ENCODE results near the gene DLK2.
"Not testable (repeated sequence)": the region's sequence is repeated elsewhere in the genome, so short reads cannot be mapped to it uniquely, and the experiment has no call there.

DLK2 gene

DNA sequence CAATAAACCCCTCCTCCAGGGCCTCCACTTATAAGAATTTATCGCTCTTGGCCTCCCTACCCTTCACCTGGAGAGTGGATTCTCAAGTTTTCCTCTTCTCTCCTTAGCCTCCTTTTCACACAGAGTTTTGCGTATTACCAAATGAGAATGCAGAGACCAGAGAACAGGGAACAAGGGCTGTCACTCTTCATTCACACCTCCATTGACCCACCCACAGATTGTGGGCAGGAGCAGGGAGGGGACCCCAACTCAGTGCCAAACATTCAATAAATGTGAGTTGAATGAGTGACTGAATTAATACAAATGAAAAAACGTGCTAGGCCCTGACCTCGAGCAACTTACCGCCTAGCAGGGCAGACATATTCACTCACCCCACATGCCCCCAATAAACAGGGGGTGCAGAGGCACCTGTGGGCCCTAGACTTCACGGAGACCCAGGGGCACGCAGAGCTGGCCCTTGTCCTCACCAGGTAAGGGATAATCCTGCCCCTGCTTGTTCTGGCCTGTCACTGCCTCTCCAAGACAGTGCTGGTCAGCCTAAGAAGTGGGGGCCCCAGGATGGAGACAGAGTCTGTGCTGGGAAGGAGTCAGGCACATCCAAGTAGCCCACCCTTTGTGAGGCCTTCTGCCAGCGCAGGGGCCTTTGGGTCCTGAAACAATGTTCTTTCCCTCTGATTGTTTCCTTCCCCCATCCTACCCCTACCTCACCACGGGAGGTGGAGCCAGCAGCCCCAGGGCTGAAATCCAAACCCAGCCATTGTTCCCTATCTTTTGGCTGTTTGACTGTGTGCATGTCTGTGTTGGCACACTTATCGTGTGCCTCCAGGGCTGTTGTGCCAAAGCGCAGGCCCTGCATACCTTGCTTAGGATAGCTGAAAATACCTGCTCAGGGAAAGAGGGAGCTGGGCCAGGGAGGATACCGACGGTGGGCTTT is 13.7 kb upstream of the DLK2 start:
- Histone ChIP-seq H3K4me2 (ENCODE audit: low read length) (no peak overlapping the region), H4K20me1 (ENCODE audit: insufficient read depth, low read length) (no peaks in the 10 kb centered on the region), H2AFZ (ENCODE audit: low read depth, low read length) (no peak overlapping the region), H3K79me2 (ENCODE audit: low read length) (no peaks in the 10 kb centered on the region), H3K4me3 (ENCODE audit: low read length) (no peak overlapping the region), H3K9ac (ENCODE audit: low read length) (no peak overlapping the region), H3K36me3 (replicated peaks; ENCODE audit: low read depth, low read length) (no peaks in the 10 kb centered on the region), H3K27ac (ENCODE audit: low read length) (no peak overlapping the region), H3K27me3 (ENCODE audit: low read depth, low read length) (peaks cover 4% of the 10 kb centered on the region), H3K4me1 (ENCODE audit: low read length) (no peaks in the 10 kb centered on the region), H3K9me3 (ENCODE audit: insufficient read depth, low read length) (no peaks in the 10 kb centered on the region)
- TF ChIP-seq EZH2phosphoT487 (IDR thresholded peaks at IDR 0.05; ENCODE audit: low read depth): no peak
- TF ChIP-seq, protein P1, sequence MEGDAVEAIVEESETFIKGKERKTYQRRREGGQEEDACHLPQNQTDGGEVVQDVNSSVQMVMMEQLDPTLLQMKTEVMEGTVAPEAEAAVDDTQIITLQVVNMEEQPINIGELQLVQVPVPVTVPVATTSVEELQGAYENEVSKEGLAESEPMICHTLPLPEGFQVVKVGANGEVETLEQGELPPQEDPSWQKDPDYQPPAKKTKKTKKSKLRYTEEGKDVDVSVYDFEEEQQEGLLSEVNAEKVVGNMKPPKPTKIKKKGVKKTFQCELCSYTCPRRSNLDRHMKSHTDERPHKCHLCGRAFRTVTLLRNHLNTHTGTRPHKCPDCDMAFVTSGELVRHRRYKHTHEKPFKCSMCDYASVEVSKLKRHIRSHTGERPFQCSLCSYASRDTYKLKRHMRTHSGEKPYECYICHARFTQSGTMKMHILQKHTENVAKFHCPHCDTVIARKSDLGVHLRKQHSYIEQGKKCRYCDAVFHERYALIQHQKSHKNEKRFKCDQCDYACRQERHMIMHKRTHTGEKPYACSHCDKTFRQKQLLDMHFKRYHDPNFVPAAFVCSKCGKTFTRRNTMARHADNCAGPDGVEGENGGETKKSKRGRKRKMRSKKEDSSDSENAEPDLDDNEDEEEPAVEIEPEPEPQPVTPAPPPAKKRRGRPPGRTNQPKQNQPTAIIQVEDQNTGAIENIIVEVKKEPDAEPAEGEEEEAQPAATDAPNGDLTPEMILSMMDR (IDR thresholded peaks at IDR 0.05; ENCODE audit: low read depth, low read length): no peak

DNA sequence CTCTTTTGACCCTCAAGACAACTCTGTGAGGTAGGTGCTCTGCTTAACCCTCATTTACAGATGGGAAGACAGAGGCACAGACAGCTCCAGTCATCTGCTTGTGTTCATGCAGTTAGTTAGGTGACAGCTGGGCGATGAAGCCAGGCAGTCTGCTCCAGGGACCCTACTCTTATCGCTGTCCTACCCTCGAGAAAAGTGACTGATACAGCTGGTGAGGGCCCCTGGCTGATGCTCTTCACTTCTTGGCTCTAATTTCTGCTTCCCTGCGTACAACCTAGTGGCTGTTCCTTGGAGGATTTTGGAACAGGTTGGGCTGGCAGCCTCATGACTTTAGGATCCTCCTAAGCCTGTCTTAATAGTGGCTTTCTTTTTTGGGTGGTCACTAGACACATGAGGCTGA is 12.9 kb upstream of the DLK2 start:
- H3K79me2 ChIP-seq (ENCODE audit: low read length): no peaks in the 10 kb centered on the region
- no peak overlapping the region for H2AFZ ChIP-seq (ENCODE audit: low read depth, low read length)
- no peaks in the 10 kb centered on the region for H4K20me1 ChIP-seq (ENCODE audit: insufficient read depth, low read length)
- no peaks in the 10 kb centered on the region for H3K36me3 ChIP-seq (replicated peaks; ENCODE audit: low read depth, low read length)
- H3K9ac ChIP-seq (ENCODE audit: low read length): no peak overlapping the region
- no peak overlapping the region for H3K4me3 ChIP-seq (ENCODE audit: low read length)
- H3K27ac ChIP-seq (ENCODE audit: low read length): no peak overlapping the region
- no peak for TF ChIP-seq EZH2phosphoT487 (IDR thresholded peaks at IDR 0.05; ENCODE audit: low read depth)
- TF ChIP-seq, protein P1 (IDR thresholded peaks at IDR 0.05; ENCODE audit: low read depth, low read length): no peak
- no peaks in the 10 kb centered on the region for H3K4me1 ChIP-seq (ENCODE audit: low read length)
- H3K4me2 ChIP-seq (ENCODE audit: low read length): no peak overlapping the region
- peaks cover 6% of the 10 kb centered on the region for H3K27me3 ChIP-seq (ENCODE audit: low read depth, low read length)
- H3K9me3 ChIP-seq (ENCODE audit: insufficient read depth, low read length): no peaks in the 10 kb centered on the region

DNA sequence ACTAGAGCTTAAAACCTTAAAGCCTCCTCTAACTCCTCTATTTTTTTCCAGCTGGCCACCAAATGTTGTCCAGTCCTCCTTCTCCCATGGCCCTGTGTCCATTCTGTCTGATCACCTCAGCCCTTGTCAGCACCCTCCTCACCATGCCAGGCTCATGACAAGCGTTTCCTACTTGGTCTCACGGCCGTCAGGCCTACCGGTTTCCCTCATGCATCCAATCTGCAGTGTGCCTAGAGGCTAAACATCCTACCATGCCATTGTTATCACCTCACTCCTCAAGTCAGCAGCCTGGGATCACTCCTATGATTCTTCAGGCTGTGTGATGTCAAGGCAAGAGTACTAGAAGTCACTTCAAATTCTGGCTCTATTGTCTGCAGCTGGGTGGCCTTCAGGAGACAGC is 12.4 kb upstream of the DLK2 start:
- Histone ChIP-seq H3K27ac (ENCODE audit: low read length) (no peak overlapping the region), H4K20me1 (ENCODE audit: insufficient read depth, low read length) (no peaks in the 10 kb centered on the region), H2AFZ (ENCODE audit: low read depth, low read length) (no peak overlapping the region), H3K27me3 (ENCODE audit: low read depth, low read length) (peaks cover 9% of the 10 kb centered on the region), H3K4me1 (ENCODE audit: low read length) (no peaks in the 10 kb centered on the region), H3K9ac (ENCODE audit: low read length) (no peak overlapping the region), H3K9me3 (ENCODE audit: insufficient read depth, low read length) (no peaks in the 10 kb centered on the region), H3K36me3 (replicated peaks; ENCODE audit: low read depth, low read length) (no peaks in the 10 kb centered on the region), H3K4me3 (ENCODE audit: low read length) (no peak overlapping the region), H3K4me2 (ENCODE audit: low read length) (no peak overlapping the region), H3K79me2 (ENCODE audit: low read length) (no peaks in the 10 kb centered on the region)
- TF ChIP-seq, protein P1 (IDR thresholded peaks at IDR 0.05; ENCODE audit: low read depth, low read length): no peak
- TF ChIP-seq EZH2phosphoT487 (IDR thresholded peaks at IDR 0.05; ENCODE audit: low read depth): no peak

DNA sequence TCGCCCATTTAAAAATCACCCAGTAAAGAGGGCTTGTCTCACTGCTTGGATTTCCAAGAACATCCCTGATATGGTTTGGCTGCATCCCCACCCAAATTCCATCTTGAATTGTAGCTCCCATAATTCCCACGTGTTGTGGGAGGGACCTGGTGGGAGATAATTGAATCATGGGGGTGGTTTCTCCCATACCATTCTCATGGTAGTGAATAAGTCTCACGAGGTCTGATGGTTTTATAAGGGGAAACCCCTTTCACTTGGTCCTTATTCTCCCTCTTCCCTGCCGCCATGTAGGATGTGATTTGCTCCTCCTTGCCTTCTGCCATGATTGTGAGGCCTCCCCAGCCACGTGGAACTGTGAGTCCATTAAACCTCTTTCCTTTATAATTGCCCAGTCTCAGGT is 11.9 kb upstream of the DLK2 start:
- H3K9ac ChIP-seq (ENCODE audit: low read length); H3K4me1 ChIP-seq (ENCODE audit: low read length); H2AFZ ChIP-seq (ENCODE audit: low read depth, low read length); H3K27ac ChIP-seq (ENCODE audit: low read length); H4K20me1 ChIP-seq (ENCODE audit: insufficient read depth, low read length); H3K4me2 ChIP-seq (ENCODE audit: low read length); H3K4me3 ChIP-seq (ENCODE audit: low read length); H3K79me2 ChIP-seq (ENCODE audit: low read length); H3K36me3 ChIP-seq (replicated peaks; ENCODE audit: low read depth, low read length); H3K9me3 ChIP-seq (ENCODE audit: insufficient read depth, low read length): not testable (repeated sequence)
- peaks cover 13% of the 10 kb centered on the region for H3K27me3 ChIP-seq (ENCODE audit: low read depth, low read length)
